Dermis lymphatic vessel endothelial cell (primary cell): ENCODE measurements around the gene CALCA. TPM values are rescaled to one million over a fixed set of nuclear protein-coding genes. Genes with fewer than 3 reads are reported as not detected.

Experiments
- total RNA-seq: library from RNA; depleted of rRNA; stranded (reverse); fragments of >200 nt; gene quantifications from 2 replicates; pipeline ENCODE4 v1.2.1, GENCODE V29; 2014

CALCA gene, protein sequence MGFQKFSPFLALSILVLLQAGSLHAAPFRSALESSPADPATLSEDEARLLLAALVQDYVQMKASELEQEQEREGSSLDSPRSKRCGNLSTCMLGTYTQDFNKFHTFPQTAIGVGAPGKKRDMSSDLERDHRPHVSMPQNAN
- total RNA-seq, result not detected in 2 replicates

DNA sequence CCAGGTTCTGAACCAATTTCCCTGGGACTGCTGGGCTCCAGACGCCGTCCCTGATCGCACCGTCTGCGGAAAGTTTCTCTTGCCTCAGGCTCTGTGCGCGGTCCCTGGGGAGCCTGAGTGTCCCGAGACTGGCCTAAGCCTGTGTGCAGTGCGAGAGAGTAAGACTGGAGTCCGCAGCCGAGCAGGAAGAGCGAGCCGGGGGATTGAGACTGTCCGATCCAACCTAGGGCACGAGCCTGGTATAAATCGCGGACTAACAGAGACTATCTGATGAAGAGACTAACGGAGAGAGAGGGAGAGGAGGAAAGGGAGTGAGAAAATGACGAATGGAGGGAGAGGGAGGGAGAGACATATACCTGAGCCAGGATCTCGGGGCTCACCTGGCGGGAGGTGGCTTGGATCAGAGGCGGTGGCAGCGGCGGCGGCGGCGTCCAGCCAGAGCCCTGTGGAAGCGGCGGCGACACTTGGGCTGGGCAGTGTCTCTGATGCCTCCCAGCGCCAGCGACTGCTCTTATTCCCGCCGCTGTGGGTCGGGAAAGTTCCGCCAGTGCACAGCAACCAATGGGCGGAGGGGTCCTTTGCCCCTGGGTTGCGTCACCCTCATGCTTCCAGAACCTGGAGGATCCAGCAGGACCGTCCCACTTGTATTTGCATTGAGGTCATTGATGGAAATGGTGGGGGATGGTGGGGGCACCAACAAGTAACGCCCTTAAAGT, at the start of gene CALCA:
Gene CALCA (minus strand): TSS at position 487 of the 716 bp plus-strand sequence. CDS start 1,159 bp downstream, outside the sequence.

Other genes with a start within 250 kb of the CALCA start
- gene CYP2R1, start 80.1 kb downstream of the CALCA start, total RNA-seq, result 8.6 and 9.1 TPM in 2 replicates
- gene CALCB, start 101.2 kb upstream of the CALCA start, total RNA-seq, result not detected in 2 replicates
- 0.09 and 0.11 TPM in 2 replicates for gene INSC, start 142.6 kb upstream of the CALCA start, total RNA-seq